Stimulated activated naive CD4-positive, alpha-beta T cell treated with Interleukin-2 at 50 U/mL for 16 hours (primary cell): ENCODE measurements around the gene TADA1.

Experiments used
- DNase-seq: peaks from one replicate; lab custom pipeline; 2025; lab: John Stamatoyannopoulos, UW

The TADA1 gene

GRCh38 chr1:166875734-166876539 lies at the start of gene TADA1:
Gene TADA1, minus strand, starts transcription at chr1:166876264. Its CDS starts 31 bp downstream, at chr1:166876233.
- DNase-seq: peak; percentile 99

- no peak for DNase-seq
These were observed 48.9 kb upstream of the TADA1 start for GRCh38 chr1:166924823-166925541.

- no peak for DNase-seq
These were observed 44.8 kb upstream of the TADA1 start for GRCh38 chr1:166920561-166921475.

GRCh38 chr1:166918956-166919316 lies 42.9 kb upstream of the TADA1 start:
- DNase-seq: no peak

GRCh38 chr1:166918088-166918955 lies 42.3 kb upstream of the TADA1 start:
- no peak for DNase-seq

GRCh38 chr1:166915941-166916340 lies 39.9 kb upstream of the TADA1 start:
- DNase-seq: no peak

- DNase-seq: no peak
These were observed 39.0 kb upstream of the TADA1 start for GRCh38 chr1:166915042-166915441.

- DNase-seq: no peak
These were observed 38.0 kb upstream of the TADA1 start for GRCh38 chr1:166914111-166914510.

- DNase-seq: no peak
These were observed 35.6 kb upstream of the TADA1 start for GRCh38 chr1:166911624-166912023.

- peak; percentile 66 for DNase-seq
These were observed 34.4 kb upstream of the TADA1 start for GRCh38 chr1:166910396-166910994.

GRCh38 chr1:166908942-166909341 lies 32.9 kb upstream of the TADA1 start:
- DNase-seq: no peak

GRCh38 chr1:166907763-166908162 lies 31.7 kb upstream of the TADA1 start:
- DNase-seq: no peak

- DNase-seq: no peak
These were observed 31.0 kb upstream of the TADA1 start for GRCh38 chr1:166907051-166907450.

- no peak for DNase-seq
These were observed 30.6 kb upstream of the TADA1 start for GRCh38 chr1:166906647-166907046.

GRCh38 chr1:166905900-166906299 lies 29.8 kb upstream of the TADA1 start:
- no peak for DNase-seq

GRCh38 chr1:166905136-166905535 lies 29.1 kb upstream of the TADA1 start:
- DNase-seq: no peak

GRCh38 chr1:166903232-166903631 lies 27.2 kb upstream of the TADA1 start:
- DNase-seq: no peak

- no peak for DNase-seq
These were observed 26.2 kb upstream of the TADA1 start for GRCh38 chr1:166902279-166902678.

- DNase-seq: no peak
These were observed 24.9 kb upstream of the TADA1 start for GRCh38 chr1:166900987-166901386.

GRCh38 chr1:166899769-166900168 lies 23.7 kb upstream of the TADA1 start:
- no peak for DNase-seq

GRCh38 chr1:166895766-166896165 lies 19.7 kb upstream of the TADA1 start:
- no peak for DNase-seq
